IPS-NIHi11 (cell line): ENCODE results near the gene CSNK1G2.
"Not testable (repeated sequence)": the region's sequence is repeated elsewhere in the genome, so short reads cannot be mapped to it uniquely, and the experiment has no call there.

Experiments used
- DNase-seq: peaks from one replicate; pipeline ENCODE4 v3.0.0; 2012; ENCODE audit warnings: mixed read lengths, low spot score

CSNK1G2 gene

GRCh38 chr19:1988464-1988863 lies 47.5 kb downstream of the CSNK1G2 start:
- DNase-seq: not testable (repeated sequence)

GRCh38 chr19:1989513-1990229 lies 48.7 kb downstream of the CSNK1G2 start:
- no peak for DNase-seq

- DNase-seq: no peak
Observed at GRCh38 chr19:1990230-1991017, 49.5 kb downstream of the CSNK1G2 start.

GRCh38 chr19:1991018-1991913 lies 50.3 kb downstream of the CSNK1G2 start:
- DNase-seq: no peak

- DNase-seq: peak; percentile 94
Observed at GRCh38 chr19:1992759-1993260, 51.8 kb downstream of the CSNK1G2 start.

- peak; percentile 5 for DNase-seq
Observed at GRCh38 chr19:1997353-1998233, 56.6 kb downstream of the CSNK1G2 start.

- peak; percentile 14 for DNase-seq
Observed at GRCh38 chr19:1998712-1999708, 58.0 kb downstream of the CSNK1G2 start.

- DNase-seq: peak; percentile 14
Observed at GRCh38 chr19:1999856-2000515, 59.0 kb downstream of the CSNK1G2 start.

- no peak for DNase-seq
Observed at GRCh38 chr19:2003874-2004273, 62.9 kb downstream of the CSNK1G2 start.

- DNase-seq: no peak
Observed at GRCh38 chr19:2010135-2010668, 69.2 kb downstream of the CSNK1G2 start.

GRCh38 chr19:2011169-2011568 lies 70.2 kb downstream of the CSNK1G2 start:
- DNase-seq: no peak

GRCh38 chr19:2012941-2013682 lies 72.1 kb downstream of the CSNK1G2 start:
- no peak for DNase-seq

- no peak for DNase-seq
Observed at GRCh38 chr19:2013683-2013961, 72.7 kb downstream of the CSNK1G2 start.

GRCh38 chr19:2014131-2014571 lies 73.2 kb downstream of the CSNK1G2 start:
- DNase-seq: no peak

GRCh38 chr19:2014731-2015607 lies 74.0 kb downstream of the CSNK1G2 start:
- peak; percentile 91 for DNase-seq

- DNase-seq: no peak
Observed at GRCh38 chr19:2015608-2015950, 74.6 kb downstream of the CSNK1G2 start, which contains the start of gene BTBD2. TSS of gene BTBD2 (minus strand) at chr19:2015714. CDS start at chr19:2015703, 11 bp downstream.

- peak; percentile 80 for DNase-seq
Observed at GRCh38 chr19:2016041-2016807, 75.3 kb downstream of the CSNK1G2 start.
